Esophagus squamous epithelium (tissue), 5 donors: ENCODE data around the gene UNC5CL. TPM values are rescaled to one million over a fixed set of nuclear protein-coding genes. Genes with fewer than 3 reads are reported as not detected.

ENCODE experiments used
- DNase-seq: peaks from one replicate; lab custom pipeline; 2025; lab: John Stamatoyannopoulos, UW
- H3K27ac ChIP-seq, 4 donors: fragments of 200-600 bp; sonication (generic); one replicate each; pipeline ENCODE4 v1.5.1; 2016 to 2019; ENCODE audit warnings: mild to moderate bottlenecking in 1 of 4
- H3K27me3 ChIP-seq, 4 donors: fragments of 200-600 bp; sonication (generic); 1 replicate in 3 of 4; 2 replicates in 1 of 4; pipeline versions ENCODE4 v1.5.1 to v1.6.0; 2017 to 2021; ENCODE audit warnings: antibody characterized with exemption in 1 of 4
- H3K36me3 ChIP-seq, 3 donors: fragments of 200-600 bp; sonication (generic); one replicate each; pipeline ENCODE4 v1.5.1; 2016 to 2019
- H3K4me1 ChIP-seq, 3 donors: fragments of 200-600 bp; sonication (generic); one replicate each; pipeline ENCODE4 v1.5.1; 2017 to 2019
- H3K4me3 ChIP-seq, 4 donors: fragments of 200-600 bp; sonication (generic); 1 replicate in 3 of 4; 2 replicates in 1 of 4; pipeline ENCODE4 v1.5.1; 2016 to 2019; ENCODE audit warnings: mild to moderate bottlenecking in 2 of 4, moderate library complexity in 1 of 4
- H3K9me3 ChIP-seq, 3 donors: fragments of 200-600 bp; sonication (generic); one replicate each; pipeline ENCODE4 v1.5.1; 2016 to 2019
- POLR2A ChIP-seq, 4 donors: fragments of 450-650 bp; IDR thresholded peaks; one replicate each; pipeline ENCODE4 v1.6.1; 2017; ENCODE audit warnings: antibody characterized with exemption in 4 of 4, mild to moderate bottlenecking in 4 of 4, moderate library complexity in 3 of 4
- WGBS, 2 donors: methylation state at CpG; one replicate each; pipeline ENCODE4 v1.1.5; 2018; 5-methylcytosine and 5-hydroxymethylcytosine counted together
- intact Hi-C: fragments of 100-400 bp; cut with DNase I; formaldehyde crosslinking; loops from one replicate; pipeline ENCODE4 v1.15.0; 2022
- total RNA-seq, 4 donors: library from RNA; depleted of rRNA; stranded (reverse); fragments of >200 nt; gene quantifications; one replicate each; pipeline ENCODE4 v1.1.0, GENCODE V29; 2016
- TF ChIP-seq, protein P1 (sequence below), 6 experiments: fragments of 450-650 bp in 4 of 6; fragments of 200-600 bp in 2 of 6; sonication (generic) in 2 of 6; IDR thresholded peaks; one replicate each; pipeline ENCODE4 v1.5.1; 2016 to 2019; ENCODE audit warnings: antibody characterized with exemption in 6 of 6, mild to moderate bottlenecking in 4 of 6, moderate library complexity in 4 of 6
- donor health status: DM: yes; HTN: yes; CAD: no.

The UNC5CL gene
- total RNA-seq, 4 donors from 2014 or later = 0.42 to 1.2 (median 0.81) TPM

DNA sequence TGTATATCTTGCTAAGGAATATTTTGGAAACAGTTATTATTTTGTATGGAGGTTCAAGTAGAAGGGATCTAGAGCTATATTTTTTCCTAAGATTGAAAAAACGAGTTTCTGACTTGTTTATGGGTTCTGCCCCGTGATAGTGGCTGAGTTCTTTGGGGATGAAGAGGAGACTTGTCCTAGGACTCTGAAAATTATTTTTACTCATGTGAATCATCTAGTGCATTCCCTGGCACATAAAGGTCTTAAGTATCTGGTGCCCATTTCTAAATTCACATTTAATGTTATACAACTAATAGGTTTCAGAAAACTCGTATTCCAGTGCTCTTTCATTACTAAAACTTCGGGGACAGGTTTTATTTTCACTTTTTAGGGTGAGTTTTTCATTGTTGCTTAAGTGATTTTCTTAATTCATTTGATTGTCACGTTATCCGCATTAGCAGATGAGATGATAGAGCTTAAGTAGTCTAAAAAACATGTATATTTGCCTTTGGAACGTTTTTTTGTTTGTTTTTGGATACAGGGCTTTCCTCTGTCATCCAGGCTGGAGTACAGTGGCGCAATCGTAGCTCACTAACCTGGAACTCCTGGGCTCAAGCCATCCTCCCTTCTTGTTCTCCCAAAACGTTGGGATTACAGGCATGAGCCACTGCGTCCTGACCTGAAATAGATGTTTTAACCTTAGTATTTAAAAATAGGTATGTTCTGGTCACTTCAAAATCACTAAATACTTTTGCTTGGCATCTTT, 35.8 kb upstream of the UNC5CL start:
- intact Hi-C loops = no loop called here
- WGBS, 2 donors = 25 to 30% methylated on average over 11 of the region's 11 CpGs

DNA sequence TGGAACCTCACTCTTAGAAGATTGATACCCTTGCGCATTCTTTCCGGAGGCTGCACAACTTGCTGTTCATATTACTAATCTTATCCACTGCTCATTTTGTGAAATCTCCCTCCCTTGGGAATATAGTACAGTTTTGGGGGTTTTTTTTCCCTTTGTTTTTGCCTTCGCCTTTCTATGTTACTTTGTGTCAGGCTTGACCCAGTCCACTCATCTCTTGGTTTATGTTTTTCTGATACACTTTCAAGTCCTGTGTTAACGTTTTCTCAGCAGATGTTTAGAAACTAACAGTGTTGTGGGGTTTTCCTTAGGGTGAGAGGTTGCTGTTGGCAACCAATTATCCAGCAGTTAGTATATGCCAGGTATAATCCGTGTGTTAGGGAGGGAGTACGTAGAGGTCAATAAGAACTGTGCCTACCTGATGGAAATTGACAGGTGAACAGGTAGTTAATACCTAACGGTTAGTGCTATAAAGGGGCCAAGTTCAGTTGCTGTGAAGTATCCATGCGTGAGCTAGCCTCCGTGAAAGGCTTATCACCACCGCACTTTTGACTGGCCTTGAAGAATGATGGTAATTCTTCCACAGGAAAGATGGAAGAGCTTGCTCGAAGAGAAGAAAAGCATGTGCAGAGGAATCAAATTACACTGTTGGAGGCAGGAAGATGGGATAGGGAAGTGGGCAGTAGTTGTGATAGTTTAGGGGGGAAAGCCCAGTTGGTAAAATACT, 35.1 kb upstream of the UNC5CL start:
- 5 to 8% methylated on average over 10 to 11 of the region's 11 CpGs for WGBS, 2 donors
- DNase-seq = no peak

More for the DNA sequence above, 35.8 kb upstream of the UNC5CL start:
- no peak for DNase-seq
- Histone ChIP-seq H3K27ac (peak overlapping the region; percentile 99), H3K27me3 (no peaks in the 10 kb centered on the region), H3K9me3 (no peaks in the 10 kb centered on the region), H3K4me3 (peak overlapping the region; percentile 2 to 89 (median 89)), H3K36me3 (peaks cover 0 to 21% (median 0%) of the 10 kb centered on the region in 3 donors), H3K4me1 (peaks cover 9 to 53% (median 15%) of the 10 kb centered on the region in 3 donors)
- no peak for TF ChIP-seq POLR2A (IDR thresholded peaks at IDR 0.05)
- TF ChIP-seq, protein P1, sequence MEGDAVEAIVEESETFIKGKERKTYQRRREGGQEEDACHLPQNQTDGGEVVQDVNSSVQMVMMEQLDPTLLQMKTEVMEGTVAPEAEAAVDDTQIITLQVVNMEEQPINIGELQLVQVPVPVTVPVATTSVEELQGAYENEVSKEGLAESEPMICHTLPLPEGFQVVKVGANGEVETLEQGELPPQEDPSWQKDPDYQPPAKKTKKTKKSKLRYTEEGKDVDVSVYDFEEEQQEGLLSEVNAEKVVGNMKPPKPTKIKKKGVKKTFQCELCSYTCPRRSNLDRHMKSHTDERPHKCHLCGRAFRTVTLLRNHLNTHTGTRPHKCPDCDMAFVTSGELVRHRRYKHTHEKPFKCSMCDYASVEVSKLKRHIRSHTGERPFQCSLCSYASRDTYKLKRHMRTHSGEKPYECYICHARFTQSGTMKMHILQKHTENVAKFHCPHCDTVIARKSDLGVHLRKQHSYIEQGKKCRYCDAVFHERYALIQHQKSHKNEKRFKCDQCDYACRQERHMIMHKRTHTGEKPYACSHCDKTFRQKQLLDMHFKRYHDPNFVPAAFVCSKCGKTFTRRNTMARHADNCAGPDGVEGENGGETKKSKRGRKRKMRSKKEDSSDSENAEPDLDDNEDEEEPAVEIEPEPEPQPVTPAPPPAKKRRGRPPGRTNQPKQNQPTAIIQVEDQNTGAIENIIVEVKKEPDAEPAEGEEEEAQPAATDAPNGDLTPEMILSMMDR (IDR thresholded peaks at IDR 0.05) = no peak

DNA sequence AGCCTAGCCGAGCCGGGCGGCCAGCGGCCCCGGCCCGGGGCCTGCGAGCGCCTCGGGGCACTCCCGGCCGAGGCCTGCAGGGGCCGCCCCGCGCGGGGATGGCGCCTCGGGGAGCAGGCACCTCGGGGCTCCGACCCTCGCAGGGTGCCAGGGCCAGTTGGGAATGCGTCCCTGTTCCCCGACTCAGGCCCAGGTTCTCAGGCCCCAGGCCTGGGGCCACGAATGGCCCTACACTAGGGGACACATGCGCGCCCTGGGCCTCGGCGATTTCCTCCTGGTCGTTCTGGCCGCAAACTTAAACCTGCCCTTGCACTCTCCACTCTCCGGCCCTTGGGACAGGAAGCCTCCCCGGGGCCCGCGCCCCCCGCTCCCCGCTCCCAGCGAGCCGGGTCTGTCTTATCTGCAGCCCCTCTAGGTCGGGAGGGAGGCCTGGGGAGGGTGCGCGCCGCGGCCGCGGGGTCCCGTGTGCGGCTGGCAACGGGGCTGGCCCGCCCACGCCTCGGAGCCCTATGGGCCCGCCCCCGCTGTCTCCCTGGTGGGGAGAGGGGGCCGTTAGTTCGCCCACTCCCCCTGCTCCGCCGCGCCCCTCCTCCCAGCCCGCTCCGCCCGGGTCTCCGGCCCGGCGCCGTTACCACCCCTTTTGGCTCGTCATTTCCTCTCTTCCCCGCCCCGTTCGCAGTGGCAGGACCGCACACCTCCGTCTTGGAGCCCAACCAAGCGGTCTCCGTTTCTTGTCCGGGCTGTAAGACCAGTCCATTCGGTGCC, 34.4 kb upstream of the UNC5CL start:
- Histone ChIP-seq H3K9me3 (no peaks in the 10 kb centered on the region), H3K4me3 (peak overlapping the region; percentile 89 to 91 (median 89)), H3K27ac (peak overlapping the region; percentile 99), H3K4me1 (peaks cover 9 to 53% (median 15%) of the 10 kb centered on the region in 3 donors), H3K36me3 (peaks cover 0 to 23% (median 0%) of the 10 kb centered on the region in 3 donors), H3K27me3 (no peaks in the 10 kb centered on the region)
- peak; percentile 45 for DNase-seq
- 0 to 1% methylated on average over 18 to 35 of the region's 74 CpGs for WGBS, 2 donors
- TF ChIP-seq, protein P1 (IDR thresholded peaks at IDR 0.05) = peak in 4 of 6 experiments; percentile 26 to 51 (median 48)
- TF ChIP-seq POLR2A (IDR thresholded peaks at IDR 0.05) = peak in 3 of 4 donors; percentile 90 to 97 (median 97)
- intact Hi-C loops = no loop called here

More for the DNA sequence above, 35.1 kb upstream of the UNC5CL start:
- Histone ChIP-seq H3K9me3 (no peaks in the 10 kb centered on the region), H3K4me1 (peaks cover 9 to 53% (median 15%) of the 10 kb centered on the region in 3 donors), H3K36me3 (peaks cover 0 to 21% (median 0%) of the 10 kb centered on the region in 3 donors), H3K27ac (peak overlapping the region; percentile 99), H3K4me3 (peak overlapping the region; percentile 89 to 91 (median 89)), H3K27me3 (no peaks in the 10 kb centered on the region)
- TF ChIP-seq POLR2A (IDR thresholded peaks at IDR 0.05) = no peak
- TF ChIP-seq, protein P1 (IDR thresholded peaks at IDR 0.05) = no peak
- intact Hi-C loops = no loop called here

- H3K4me1 ChIP-seq = peaks cover 9 to 51% (median 15%) of the 10 kb centered on the region in 3 donors
- peak within 1 kb of the TSS; percentile 99 for H3K27ac ChIP-seq
- intact Hi-C loops = no loop called here
- no peaks in the 10 kb centered on the region for H3K9me3 ChIP-seq
- TF ChIP-seq, protein P1 (IDR thresholded peaks at IDR 0.05) = no peak
- TF ChIP-seq POLR2A (IDR thresholded peaks at IDR 0.05) = no peak
- peak; percentile 100 for DNase-seq
- WGBS, 2 donors = 0% methylated on average over 7 of the region's 37 CpGs; no CpG with 5 or more reads in 1 of the 2 donors
- peak within 1 kb of the TSS; percentile 89 to 91 (median 89) for H3K4me3 ChIP-seq
- H3K36me3 ChIP-seq = peaks cover 0 to 29% (median 0%) of the 10 kb centered on the region in 3 donors
- H3K27me3 ChIP-seq = no peaks in the 10 kb centered on the region
Measured at GRCh38 chr6:41072836-41073202, 33.8 kb upstream of the UNC5CL start, which contains the start of gene NFYA. NFYA (plus strand) TSS chr6:41072974; CDS start chr6:41079090, 6,116 bp downstream.
